Glomerular visceral epithelial cell (primary cell): ENCODE measurements around the gene GSTA1.
"Not testable (repeated sequence)": the region's sequence is repeated elsewhere in the genome, so short reads cannot be mapped to it uniquely, and the experiment has no call there.

Experiments used
- DNase-seq: peaks from one replicate; pipeline ENCODE4 v3.0.0-alpha.2; 2016; ENCODE audit errors: extremely low spot score

GSTA1 gene

DNA sequence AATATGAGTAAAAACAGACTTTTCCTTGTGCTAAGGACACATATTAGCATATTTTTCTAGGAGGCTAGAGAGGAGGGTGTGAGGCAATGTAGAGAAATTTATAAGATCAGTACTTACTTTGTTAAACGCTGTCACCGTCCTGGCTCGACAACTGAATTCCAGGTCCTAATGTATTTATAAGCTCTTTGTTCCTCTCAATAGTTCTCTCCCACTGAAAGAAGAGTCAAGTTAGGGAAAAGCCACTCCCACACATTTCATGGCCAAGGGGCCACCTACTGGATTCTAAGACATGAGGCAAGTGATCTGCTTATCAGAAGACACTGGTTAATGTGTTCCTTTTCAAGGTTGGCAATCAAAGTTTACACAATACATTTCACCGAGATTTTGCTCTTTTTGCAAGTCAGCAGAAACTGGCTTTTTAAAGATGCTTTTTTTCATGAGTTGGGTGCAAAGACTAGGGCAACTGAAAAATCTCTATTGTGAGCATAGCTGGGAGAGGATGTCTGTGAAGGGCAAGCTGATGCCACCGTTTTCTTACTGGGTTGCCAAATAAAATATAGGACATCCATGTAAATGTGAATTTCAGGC is at the start of gene GSTA1:
Gene GSTA1, minus strand, starts transcription at position 149 of the 588 bp plus-strand sequence. CDS start 4,549 bp downstream, outside the sequence.
- not testable (repeated sequence) for DNase-seq

DNA sequence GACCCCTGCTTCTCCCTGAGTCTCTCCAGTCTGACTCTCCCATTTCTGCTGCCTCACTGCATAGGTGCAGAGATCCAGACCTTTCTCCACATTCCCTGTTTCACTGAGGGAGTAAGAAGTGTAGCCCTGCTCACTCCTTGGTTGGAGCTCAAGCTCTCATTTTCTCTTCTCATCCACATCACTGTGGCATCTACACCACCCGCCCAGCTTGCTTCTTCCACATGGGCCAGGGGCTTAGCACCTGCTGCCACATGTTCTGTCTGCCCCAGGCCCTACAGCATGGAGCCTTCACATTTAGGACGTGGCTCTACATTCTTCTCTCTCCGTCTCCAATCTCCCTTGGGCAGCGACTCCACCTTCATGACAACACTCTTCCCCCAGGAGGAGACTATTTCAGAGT is 45.5 kb upstream of the GSTA1 start:
- no peak for DNase-seq

DNA sequence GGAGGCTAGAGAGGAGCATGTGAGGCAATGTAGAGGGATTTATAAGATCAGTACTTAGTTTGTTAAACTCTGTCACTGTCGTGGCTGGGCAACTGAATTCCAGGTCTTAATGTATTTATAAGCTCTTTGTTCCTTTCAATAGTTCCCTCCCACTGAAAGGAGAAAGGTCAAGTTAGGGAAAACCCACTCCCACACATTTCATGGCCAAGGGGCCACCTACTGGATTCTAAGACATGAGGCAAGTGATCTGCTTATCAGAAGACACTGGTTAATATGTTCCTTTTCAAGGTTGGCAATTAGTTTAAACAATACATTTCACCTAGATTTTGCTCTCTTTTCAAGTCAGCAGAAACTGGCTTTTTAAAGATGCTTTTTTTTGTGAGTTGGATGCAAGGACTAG is 42.4 kb upstream of the GSTA1 start:
- DNase-seq = no peak

DNA sequence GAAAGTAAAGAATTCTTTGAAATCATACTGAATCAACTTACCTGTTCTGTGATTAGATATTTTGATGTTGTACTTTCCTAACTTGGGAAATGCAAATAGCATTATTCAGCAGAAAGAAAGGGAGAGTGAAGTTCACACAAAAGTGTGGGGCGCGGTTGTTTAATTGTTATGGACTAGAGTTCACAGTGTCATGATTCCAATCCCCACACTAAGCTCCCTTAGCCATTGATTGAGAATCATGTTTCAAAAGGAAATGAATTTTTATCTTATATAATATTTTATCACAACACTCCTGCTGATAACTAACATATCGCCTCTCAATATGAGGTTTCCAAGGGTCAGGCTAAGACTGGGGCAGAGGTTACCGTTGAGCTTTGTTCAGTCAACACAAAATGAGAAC is 40.0 kb upstream of the GSTA1 start:
- DNase-seq = no peak

DNA sequence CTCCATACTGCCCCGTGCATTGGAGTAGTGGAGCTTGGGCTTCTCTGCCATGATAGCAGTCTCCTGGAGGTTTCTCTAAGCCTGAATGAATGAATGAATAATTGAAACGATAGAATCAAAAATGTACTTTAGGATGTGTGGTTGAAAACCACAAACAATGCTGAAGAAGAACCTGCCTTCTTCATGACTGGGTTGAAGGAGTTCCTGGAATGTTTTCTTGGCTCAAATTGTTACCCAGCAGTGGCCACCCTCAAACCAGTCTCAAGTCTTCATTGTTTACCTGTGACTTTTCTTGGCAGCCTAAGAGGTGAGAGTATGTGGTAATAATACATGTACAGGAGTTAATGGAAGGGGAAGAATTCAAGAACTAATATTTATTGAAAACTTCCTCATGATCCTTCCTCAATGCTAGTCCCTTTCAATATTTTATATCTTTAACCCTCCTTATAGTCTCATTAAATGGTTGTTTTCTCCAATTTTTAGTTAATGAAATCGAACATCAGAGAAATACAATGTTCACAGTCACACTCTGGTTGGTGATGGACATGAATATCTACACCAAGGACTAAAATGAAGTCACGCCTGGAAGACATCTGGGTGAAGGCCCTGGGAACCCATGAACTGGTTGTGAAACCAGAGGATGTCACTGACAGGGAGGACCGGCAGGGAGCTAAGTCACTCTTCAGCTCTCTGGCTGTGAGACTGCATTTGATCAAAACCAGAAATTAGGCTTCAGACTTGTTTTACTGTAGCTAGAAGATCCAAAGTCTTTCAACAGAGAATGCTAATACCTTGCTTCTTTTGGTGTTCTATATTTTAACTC is 37.4 kb upstream of the GSTA1 start, which contains the start of gene GSTA5:
Gene GSTA5, minus strand, starts transcription at position 51 of the 823 bp plus-strand sequence.
- DNase-seq = peak; percentile 64

DNA sequence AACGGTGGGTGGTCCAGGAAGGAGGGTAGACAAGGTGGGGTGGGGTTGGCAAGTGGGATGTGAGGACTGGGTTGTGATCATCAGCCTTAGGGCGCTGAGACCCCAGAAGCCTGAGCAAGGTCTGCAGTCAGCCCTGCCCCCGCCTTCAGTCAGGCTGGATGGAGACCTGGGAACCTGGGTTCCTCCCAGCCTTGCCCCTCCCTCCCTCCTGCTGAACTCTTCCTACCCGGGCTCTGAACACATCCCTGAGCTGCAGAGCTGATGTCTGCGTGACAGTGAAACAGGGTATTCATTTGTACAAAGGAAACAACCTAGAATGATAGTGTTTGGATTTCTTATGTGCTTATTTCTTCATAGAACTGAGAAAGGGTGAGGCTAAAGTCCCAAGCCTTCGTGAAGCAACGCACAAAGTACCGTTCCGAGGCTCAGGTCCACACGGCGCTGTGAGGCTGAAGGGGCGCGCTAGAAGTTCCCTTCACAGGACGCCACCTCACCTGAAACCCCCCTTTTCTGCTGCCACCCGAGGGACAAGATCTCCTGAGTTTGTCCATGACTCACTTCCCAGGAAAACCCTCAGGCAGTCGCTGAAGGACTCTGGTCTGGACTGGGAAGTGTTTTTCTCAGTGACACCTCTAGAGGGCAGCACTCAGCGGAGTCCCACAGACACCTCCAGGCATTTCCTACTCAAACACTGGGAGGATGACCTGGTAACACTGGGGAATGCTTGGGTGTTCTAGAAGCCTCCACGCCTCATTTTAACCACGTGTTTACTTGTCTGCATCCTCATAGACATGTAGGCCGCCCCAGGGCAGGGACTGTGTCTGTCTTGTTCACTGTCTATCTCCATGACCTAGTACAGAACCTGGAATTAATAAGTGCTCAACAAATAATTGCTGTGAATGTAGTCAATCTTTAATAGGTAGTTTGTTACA is 35.8 kb upstream of the GSTA1 start:
- DNase-seq = peak; percentile 73

DNA sequence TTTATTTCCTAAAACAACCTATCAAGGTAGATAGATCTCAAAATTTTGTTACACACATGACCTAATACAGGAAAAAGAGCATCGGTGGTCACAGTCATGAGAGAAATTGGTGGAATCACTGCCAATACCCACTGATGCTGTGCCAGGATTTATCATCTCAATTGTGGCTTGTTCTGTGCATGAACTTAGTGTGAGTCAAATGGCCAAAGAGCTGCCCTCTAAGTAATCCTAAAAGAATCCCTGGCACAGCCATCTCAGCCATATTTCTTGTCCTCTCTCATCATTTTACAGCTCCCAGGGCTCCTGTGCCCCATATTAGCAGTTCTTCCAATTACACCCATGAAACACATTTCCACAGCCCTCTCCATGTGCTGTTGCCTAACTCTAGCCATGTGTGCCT is 30.9 kb upstream of the GSTA1 start:
- no peak for DNase-seq

DNA sequence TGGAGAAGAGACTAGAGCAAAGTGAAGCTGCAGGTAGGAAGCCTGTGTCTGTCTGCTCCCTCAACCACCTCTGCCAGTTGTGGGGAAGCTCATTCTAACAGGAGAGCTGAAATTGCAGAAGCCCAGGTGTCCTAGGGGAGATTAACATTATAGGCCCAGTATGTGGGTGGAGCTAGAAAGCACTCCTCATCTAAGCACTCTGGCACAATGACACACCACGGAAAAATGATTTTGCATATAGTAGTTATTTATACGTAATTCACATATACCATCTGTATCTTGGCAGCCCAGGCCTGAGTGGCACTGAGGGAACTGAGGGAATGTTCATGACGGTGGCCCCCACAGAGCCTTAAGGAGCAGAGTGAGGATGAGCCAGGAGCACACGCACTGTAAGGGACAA is 27.3 kb upstream of the GSTA1 start:
- DNase-seq = not testable (repeated sequence)

DNA sequence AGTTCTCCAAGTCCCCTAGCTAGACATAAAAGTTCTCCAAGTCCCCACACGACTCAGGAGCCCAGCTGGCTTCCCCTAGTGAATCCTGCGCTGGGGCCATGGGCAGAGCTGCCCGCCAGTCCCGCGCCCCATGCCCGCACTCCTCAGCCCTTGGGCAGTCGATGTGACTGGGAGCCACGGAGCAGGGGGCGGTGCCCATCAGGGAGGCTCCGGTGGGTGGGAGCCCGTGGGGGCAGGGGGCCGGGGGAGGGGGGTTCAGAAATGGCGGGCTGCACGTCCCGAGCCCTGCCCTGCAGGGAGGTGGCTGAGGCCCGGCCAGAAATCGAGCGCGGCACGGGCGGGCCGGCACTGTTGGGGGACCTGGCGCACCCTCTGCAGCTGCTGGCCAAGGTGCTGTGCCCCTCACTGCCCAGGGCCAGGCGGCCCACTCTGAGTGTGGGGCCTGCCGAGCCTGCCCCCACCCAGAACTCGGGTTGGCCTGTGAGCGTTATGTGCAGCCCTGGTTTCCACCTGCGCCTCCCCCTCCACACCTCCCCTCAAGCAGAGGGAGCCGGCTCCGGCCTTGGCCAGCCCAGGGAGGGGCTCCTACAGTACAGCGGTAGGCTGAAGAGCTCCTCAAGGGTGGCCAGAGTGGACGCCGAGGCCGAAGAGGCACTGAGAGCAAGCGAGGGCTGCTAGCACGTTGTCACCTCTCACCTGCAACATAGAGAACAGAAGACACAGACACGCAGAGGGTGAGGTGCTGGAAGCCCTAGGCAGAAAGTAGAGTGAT is 25.6 kb upstream of the GSTA1 start:
- DNase-seq = no peak

DNA sequence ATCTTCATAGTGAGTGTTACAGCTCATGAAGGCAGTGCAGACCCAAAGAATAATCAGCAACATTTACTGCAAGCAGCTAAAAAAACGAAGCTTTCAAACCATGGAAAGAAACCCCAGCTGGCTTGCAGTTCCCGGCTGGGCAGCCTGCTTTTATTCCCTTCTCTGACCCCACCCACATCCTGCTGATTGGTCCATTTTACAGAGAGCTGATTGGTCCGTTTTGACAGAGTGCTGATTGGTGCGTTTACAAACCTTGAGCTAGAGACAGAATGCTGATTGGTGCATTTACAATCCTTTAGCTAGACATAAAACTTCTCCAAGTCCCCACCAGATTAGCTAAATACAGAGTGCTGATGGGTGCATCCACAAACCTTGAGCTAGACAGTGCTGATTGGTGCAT is 25.0 kb upstream of the GSTA1 start:
- not testable (repeated sequence) for DNase-seq

DNA sequence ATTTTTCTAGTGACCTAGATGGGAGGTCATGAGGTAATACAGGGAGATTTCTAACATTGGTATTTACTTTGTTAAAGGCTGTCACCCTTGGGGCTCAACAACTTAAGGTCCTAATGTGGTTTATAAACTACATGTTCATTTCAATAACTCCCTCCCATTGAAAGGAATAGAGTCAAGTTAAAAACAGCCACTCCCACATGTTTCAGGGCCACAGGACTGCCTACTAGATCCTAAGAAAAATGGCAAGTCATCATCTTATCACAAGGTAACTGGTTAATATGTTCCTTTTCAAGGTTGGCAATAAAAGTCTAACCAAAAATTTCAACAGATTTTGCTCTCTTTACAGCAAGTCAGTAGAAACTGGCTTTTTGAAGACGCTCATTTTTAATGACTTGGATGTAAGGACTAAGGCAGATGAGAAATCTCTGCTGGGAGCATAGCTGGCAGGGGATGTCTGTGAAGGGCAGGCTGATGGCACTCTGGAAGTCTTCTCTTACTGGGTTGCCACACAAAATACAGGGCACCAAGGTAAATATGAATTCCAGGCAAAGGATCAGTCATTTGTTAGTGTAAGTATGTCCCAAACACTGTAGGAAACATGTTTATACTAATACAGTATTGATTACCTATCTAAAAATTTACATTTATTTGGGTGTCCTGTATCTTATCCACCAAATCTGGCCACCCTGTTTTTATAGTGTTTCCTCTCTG is 23.6 kb upstream of the GSTA1 start:
- DNase-seq = not testable (repeated sequence)

DNA sequence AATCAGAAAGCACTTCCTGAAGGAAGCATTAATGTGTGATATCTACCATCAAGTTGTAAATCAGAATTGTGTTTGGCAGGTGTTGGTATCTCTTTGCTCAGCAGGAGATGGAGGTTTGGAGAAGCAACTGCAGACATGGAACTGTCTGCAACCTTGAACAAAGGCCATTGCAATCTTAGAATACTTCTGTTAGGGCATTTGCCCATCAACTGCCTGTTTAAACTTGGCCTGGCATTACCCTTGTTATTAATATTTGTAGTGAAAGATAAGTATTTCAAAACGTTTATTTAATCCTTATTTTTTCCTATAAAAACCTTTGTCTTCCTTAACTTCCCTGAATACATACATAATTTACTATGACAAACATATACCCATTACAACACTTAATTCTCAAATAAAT is 22.9 kb upstream of the GSTA1 start:
- DNase-seq = no peak

DNA sequence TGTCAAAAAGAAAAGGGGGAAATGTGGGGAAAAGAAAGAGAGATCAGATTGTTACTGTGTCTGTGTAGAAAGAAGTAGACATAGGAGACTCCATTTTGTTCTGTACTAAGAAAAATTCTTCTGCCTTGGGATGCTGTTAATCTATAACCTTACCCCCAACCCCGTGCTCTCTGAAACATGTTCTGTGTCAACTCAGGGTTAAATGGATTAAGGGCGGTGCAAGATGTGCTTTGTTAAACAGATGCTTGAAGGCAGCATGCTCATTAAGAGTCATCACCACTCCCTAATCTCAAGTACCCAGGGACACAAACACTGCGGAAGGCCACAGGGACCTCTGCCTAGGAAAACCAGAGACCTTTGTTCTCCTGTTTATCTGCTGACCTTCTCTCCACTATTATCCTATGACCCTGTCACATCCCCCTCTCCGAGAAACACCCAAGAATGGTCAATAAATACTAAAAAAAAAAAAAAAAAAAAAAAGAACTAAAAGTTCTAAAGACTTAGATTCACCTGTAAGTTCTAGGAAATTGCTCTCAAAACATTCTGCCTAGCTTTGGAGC is 22.4 kb upstream of the GSTA1 start:
- not testable (repeated sequence) for DNase-seq

DNA sequence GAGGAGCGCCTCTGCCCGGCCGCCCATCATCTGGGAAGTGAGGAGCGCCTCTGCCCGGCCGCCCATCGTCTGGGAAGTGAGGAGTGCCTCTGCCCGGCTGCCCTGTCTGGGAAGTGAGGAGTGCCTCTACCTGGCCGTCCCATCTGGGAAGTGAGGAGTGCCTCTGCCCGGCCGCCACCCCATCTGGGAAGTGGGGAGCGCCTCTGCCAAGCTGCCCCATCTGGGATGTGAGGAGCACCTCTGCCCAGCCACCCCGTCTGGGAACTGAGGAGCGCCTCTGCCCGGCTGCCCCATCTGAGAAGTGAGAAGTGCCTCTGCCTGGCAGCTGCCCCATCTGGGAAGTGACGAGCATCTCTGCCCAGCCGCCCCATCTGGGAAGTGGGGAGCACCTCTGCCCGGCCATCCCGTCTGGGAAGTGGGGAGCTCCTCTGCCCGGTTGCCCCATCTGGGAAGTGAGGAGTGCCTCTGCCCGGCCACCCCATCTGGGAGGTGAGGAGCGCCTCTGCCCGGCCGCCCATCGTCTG is 21.7 kb upstream of the GSTA1 start:
- DNase-seq = not testable (repeated sequence)

DNA sequence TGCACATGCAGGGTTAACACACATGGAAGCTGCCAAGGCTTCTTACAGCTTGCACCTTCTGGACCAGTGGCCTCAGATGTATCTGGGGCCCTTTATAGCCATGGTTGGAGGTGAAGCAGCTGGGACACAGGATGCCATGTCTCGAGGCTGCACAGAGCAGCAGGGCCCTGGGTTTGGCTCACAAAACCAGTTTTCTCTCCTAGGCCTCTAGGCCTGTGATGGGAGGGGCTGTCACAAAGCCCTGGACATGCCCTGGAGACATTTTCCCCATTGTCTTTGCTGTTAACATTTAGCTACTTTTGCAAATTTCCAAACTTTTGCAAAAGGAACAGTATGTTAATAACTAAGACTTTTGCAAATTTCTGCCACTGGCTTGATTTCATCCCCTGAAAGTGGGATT is 18.2 kb upstream of the GSTA1 start:
- no peak for DNase-seq

DNA sequence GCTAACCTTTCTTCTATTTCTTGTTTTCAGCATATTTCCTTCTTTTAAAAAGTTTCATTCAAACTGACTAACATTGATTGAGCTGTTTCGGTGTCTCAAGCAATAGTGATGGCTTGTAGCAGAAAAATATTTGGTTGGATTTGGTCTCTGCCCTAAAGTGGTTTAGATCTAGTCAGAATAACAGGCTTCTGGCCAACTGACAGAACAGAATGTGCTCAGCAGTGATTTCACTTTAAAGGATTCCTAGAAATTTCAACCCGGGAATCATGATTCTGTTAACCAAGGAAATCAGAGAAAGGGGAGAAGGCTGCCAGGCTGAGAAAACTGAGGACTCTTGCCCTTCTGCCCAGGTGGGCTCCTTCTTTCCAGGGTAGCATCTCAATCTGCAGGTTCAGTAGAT is 16.6 kb upstream of the GSTA1 start:
- DNase-seq = no peak

DNA sequence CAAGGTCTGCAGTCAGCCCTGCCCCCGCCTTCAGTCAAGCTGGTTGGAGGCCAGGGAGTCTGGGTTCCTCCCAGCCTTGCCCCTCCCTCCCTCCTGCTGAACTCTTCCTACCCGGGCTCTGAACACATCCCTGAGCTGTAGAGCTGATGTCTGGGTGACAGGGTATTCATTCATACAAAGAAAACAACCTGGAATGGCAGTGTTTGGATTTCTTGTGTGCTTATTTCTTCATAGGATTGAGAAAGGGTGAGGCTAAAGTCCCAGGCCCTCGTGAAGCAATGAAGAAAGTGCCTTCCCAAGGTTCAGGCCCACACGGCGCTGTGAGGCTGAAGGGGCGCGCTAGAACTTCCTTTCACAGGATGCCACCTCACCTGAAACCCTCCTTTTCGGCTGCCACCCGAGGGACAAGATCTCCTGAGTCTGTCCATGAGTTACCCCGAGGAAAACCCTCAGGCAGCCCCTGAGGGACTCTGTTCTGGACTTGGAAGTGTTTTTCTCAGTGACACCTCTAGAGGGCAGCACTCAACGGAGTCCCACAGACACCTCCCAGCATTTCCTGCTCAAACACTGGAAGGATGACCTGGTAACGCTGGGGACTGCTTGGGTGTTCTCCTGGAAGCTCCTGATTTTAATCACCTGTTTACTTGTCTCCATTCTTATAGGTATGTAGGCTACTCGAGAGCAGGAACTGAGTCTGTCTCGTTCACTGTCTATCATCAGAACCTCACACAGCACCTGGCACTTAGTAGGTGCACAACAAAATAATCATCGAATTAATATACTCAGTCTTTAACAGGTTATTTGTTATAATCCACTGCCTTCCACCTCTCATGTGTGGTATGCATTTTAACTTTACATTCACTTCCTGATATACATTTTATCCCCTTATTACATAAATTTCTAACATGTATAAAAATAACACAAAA is 11.8 kb upstream of the GSTA1 start:
- DNase-seq = peak; percentile 68

DNA sequence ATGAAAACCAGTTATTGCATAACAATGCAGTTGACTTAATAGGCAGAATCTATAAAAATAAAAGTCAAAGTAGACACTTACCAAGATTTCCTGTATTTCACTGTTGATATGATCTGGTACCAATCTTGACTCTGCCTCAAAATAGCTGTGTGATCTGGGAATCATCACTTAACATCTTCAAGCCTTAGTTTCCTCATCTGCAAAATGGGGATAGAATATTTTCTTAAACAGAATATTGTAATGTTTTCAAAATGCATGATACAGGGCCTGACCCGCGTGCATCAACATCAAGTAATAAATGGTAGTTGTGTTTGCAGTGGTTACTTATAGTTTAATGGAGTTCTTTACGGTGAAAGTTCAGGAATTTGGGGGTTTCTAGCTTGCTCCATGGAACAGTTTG is 10.9 kb upstream of the GSTA1 start:
- DNase-seq = not testable (repeated sequence)

DNA sequence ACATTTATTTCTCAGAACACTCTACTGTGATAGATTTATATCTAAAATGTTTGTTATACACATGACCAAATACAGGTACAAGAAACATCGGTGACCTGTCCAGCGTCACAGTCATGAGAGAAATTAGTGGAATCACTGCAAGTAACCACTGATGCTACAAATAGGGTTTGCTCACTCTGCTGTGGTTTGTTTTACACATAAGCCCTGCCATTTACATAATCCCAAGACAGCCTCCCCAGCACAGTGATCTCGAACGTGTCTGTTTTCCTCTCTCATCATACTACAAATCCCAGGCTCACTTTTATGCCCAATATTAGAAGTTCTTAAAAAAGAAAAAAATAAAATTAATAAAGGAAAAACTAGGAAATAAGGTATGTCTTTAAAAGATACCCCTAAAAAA is 6.2 kb upstream of the GSTA1 start:
- not testable (repeated sequence) for DNase-seq
